HepG2 (cell line): ENCODE results near the gene NCBP2. TPM values are rescaled to one million over a fixed set of nuclear protein-coding genes. Genes with fewer than 3 reads are reported as not detected.

ENCODE experiments used
- ATAC-seq: fragments of 200-7000 bp; cut with Tn5 transposase; 3 replicates; pipeline ENCODE4 v1.9.1; 2020; ENCODE audit warnings: mild to moderate bottlenecking, moderate library complexity
- BruUV-seq: library from RNA; stranded (reverse); fragments of 400-500 nt; replicated peaks from 2 replicates; lab custom pipeline; 2021; lab: Mats Ljungman, UMichigan
- CTCF ChIA-PET: fragments of 300-600 bp; formaldehyde crosslinking; extraction: SDS; loops from one replicate; lab custom pipeline; 2021; ENCODE audit warnings: low total read pairs, inconsistent platforms, low intra/inter-chr PET ratio; lab: Yijun Ruan, JAX
- POLR2A ChIA-PET: fragments of 350-600 bp; sonication (Branson Sonifier 250); formaldehyde crosslinking; loops from one replicate; lab custom pipeline; 2020; ENCODE audit warnings: antibody characterized with exemption, inconsistent platforms; lab: Yijun Ruan, JAX
- DNase-seq: peaks from one replicate; pipeline ENCODE4 v3.0.0-alpha.2; 2015; ENCODE audit warnings: low spot score
- FAIRE-seq: peaks from 3 replicates; lab custom pipeline; 2011; peaks lifted over from hg19 to GRCh38; lab: Jason Lieb, UNC
- H2AFZ ChIP-seq: one replicate; pipeline ENCODE4 v1.6.1; 2011; ENCODE audit warnings: low read length, inconsistent platforms
- H3K27ac ChIP-seq: fragments of 300-600 bp; 3 replicates; pipeline ENCODE4 v1.8.0; 2011; ENCODE audit warnings: mixed run types, mild to moderate bottlenecking, mixed read lengths, low read length, inconsistent platforms; ENCODE audit not compliant: insufficient read depth; ENCODE audit errors: extremely low read length
- H3K27me3 ChIP-seq, 2 experiments: fragments of 200-600 bp in 1 of 2; 2 replicates in 1 of 2; 3 replicates in 1 of 2; pipeline versions ENCODE4 v1.6.0 to v1.8.0; 2011; ENCODE audit warnings: low read length in 2 of 2, mild to moderate bottlenecking in 2 of 2, moderate library complexity in 2 of 2, inconsistent platforms in 1 of 2; ENCODE audit not compliant: insufficient read depth in 2 of 2, control insufficient read depth in 1 of 2
- H3K36me3 ChIP-seq, 2 experiments: fragments of 200-600 bp in 1 of 2; replicated peaks in 1 of 2; 2 replicates in 1 of 2; 3 replicates in 1 of 2; pipeline versions ENCODE4 v1.5.1 to v1.8.0; 2011; ENCODE audit warnings: low read length in 2 of 2, inconsistent platforms in 1 of 2; ENCODE audit not compliant: insufficient read depth in 2 of 2, control insufficient read depth in 1 of 2
- H3K4me1 ChIP-seq: 2 replicates; pipeline ENCODE4 v1.5.1; 2012; ENCODE audit warnings: low read length, inconsistent platforms; ENCODE audit not compliant: insufficient read depth
- H3K4me2 ChIP-seq: 2 replicates; pipeline ENCODE4 v1.6.0; 2011; ENCODE audit warnings: low read depth, low read length, inconsistent platforms
- H3K4me3 ChIP-seq, 3 experiments: fragments of 200-600 bp in 1 of 3; sonication (generic), shearing (Covaris generic) in 1 of 3; replicated peaks in 1 of 3; 2 replicates each; pipeline ENCODE4 v1.5.1; 2011 to 2016; ENCODE audit warnings: low read length in 3 of 3, inconsistent platforms in 2 of 3, low read depth in 2 of 3, mild to moderate bottlenecking in 2 of 3, control low read depth in 1 of 3, mixed read lengths in 1 of 3; ENCODE audit not compliant: insufficient read depth in 1 of 3
- H3K79me2 ChIP-seq: one replicate; pipeline ENCODE4 v1.6.1; 2011; ENCODE audit warnings: low read length, inconsistent platforms; ENCODE audit not compliant: insufficient read depth
- H3K9ac ChIP-seq: 2 replicates; pipeline ENCODE4 v1.6.0; 2011; ENCODE audit warnings: mild to moderate bottlenecking, low read depth, low read length, inconsistent platforms; ENCODE audit not compliant: insufficient read depth
- H3K9me3 ChIP-seq: 2 replicates; pipeline ENCODE4 v1.5.1; 2012; ENCODE audit warnings: mild to moderate bottlenecking, low read length
- H4K20me1 ChIP-seq: 2 replicates; pipeline ENCODE4 v1.6.0; 2011; ENCODE audit warnings: inconsistent platforms, mild to moderate bottlenecking, low read length, moderate library complexity; ENCODE audit not compliant: insufficient read depth
- DPF2 ChIP-seq: sonication (generic); formaldehyde crosslinking; IDR thresholded peaks from 2 replicates; pipeline ENCODE4 v1.4.0; 2020; ENCODE audit warnings: mild to moderate bottlenecking, low read depth, missing genetic modification reagents, borderline replicate concordance
- FOXC1 ChIP-seq: sonication (generic); formaldehyde crosslinking; IDR thresholded peaks from 2 replicates; pipeline ENCODE4 v1.8.0; 2022; ENCODE audit warnings: mild to moderate bottlenecking, missing genetic modification reagents, borderline replicate concordance
- HOXA3 ChIP-seq: sonication (generic); formaldehyde crosslinking; IDR thresholded peaks from 2 replicates; pipeline ENCODE4 v1.5.0; 2020; ENCODE audit warnings: missing genetic modification reagents
- KDM2A ChIP-seq: sonication (generic); formaldehyde crosslinking; IDR thresholded peaks from 2 replicates; pipeline ENCODE4 v1.4.0; 2020; ENCODE audit warnings: low read depth, missing genetic modification reagents, borderline replicate concordance
- MAFG ChIP-seq: sonication (generic); formaldehyde crosslinking; IDR thresholded peaks from 2 replicates; pipeline ENCODE4 v1.5.1; 2020; ENCODE audit warnings: mild to moderate bottlenecking, missing genetic modification reagents
- SALL2 ChIP-seq: sonication (generic); formaldehyde crosslinking; IDR thresholded peaks from 2 replicates; pipeline ENCODE4 v1.8.1; 2023; ENCODE audit warnings: mild to moderate bottlenecking, missing genetic modification reagents, inconsistent platforms
- ZFY ChIP-seq: sonication (generic); formaldehyde crosslinking; IDR thresholded peaks from 2 replicates; pipeline ENCODE4 v1.4.0; 2020; ENCODE audit warnings: missing genetic modification reagents
- ZNF136 ChIP-seq: sonication (generic); formaldehyde crosslinking; IDR thresholded peaks from 2 replicates; pipeline ENCODE4 v1.8.1; 2022; ENCODE audit warnings: low read depth, mild to moderate bottlenecking, moderate library complexity, missing genetic modification reagents
- ZNF317 ChIP-seq: sonication (generic); formaldehyde crosslinking; IDR thresholded peaks from 2 replicates; pipeline ENCODE4 v1.5.0; 2020; ENCODE audit warnings: mild to moderate bottlenecking, missing genetic modification reagents
- ZNF335 ChIP-seq: sonication (generic); formaldehyde crosslinking; IDR thresholded peaks from 2 replicates; pipeline ENCODE4 v1.4.0; 2020; ENCODE audit warnings: missing genetic modification reagents
- ZNF501 ChIP-seq: sonication (generic); formaldehyde crosslinking; IDR thresholded peaks from 2 replicates; pipeline ENCODE4 v1.5.1; 2020; ENCODE audit warnings: mild to moderate bottlenecking, moderate library complexity, missing genetic modification reagents
- ZSCAN12 ChIP-seq: sonication (generic); formaldehyde crosslinking; IDR thresholded peaks from 2 replicates; pipeline ENCODE4 v1.9.0; 2021; ENCODE audit warnings: mild to moderate bottlenecking, missing genetic modification reagents
- WGBS: methylation state at CpG from one replicate; pipeline ENCODE4 v1.1.6; 2017; ENCODE audit warnings: low lambda C conversion rate; 5-methylcytosine and 5-hydroxymethylcytosine counted together
- in situ Hi-C: cut with HindIII; loops from 2 replicates; pipeline ENCODE4 v1.10.0; 2017; ENCODE audit warnings: low pct_unique_long_range_greater_than_20kb; ENCODE audit not compliant: extremely low pct_ligation_motif_present
- intact Hi-C: fragments of 100-400 bp; cut with micrococcal nuclease; formaldehyde crosslinking; loops from one replicate; pipeline ENCODE4 v1.10.0; 2022; ENCODE audit not compliant: unreplicated experiment
- polyA plus RNA-seq, 8 experiments: library from polyadenylated mRNA; depleted of rRNA in 3 of 8; stranded (reverse) in 7 of 8; unstranded in 1 of 8; fragments of >200 nt; fragmentation: Illumina TruSeq in 4 of 8; extraction: Trizol in 4 of 8; gene quantifications; 2 replicates each; pipeline versions ENCODE4 v1.2.1 to v1.2.3, GENCODE V29; 2011 to 2016; ENCODE audit warnings: low read depth in 4 of 8, missing spikeins in 1 of 8, mixed read lengths in 1 of 8; ENCODE audit not compliant: insufficient read depth in 1 of 8
- total RNA-seq, 5 experiments: library from RNA; depleted of rRNA; stranded (reverse); fragments of >200 nt; fragmentation: Illumina TruSeq; extraction: Trizol; gene quantifications; 2 replicates each; pipeline ENCODE4 v1.2.3, GENCODE V29; 2016; ENCODE audit warnings: low read depth in 1 of 5
- TF ChIP-seq, protein P1 (sequence below): sonication (generic); formaldehyde crosslinking; IDR thresholded peaks from 2 replicates; pipeline ENCODE4 v1.5.0; 2020; ENCODE audit warnings: mild to moderate bottlenecking, missing genetic modification reagents
- TF ChIP-seq, protein P2 (sequence below): sonication (generic); formaldehyde crosslinking; IDR thresholded peaks from 2 replicates; pipeline ENCODE4 v1.8.1; 2023; ENCODE audit warnings: mild to moderate bottlenecking, missing genetic modification reagents, borderline replicate concordance

The NCBP2 gene
- total and polyA plus RNA-seq, 2 of the 13 experiments (the other 11 are each of a cell fraction or from before 2014, with no cell fraction given): 58.7 to 95.5 TPM

DNA sequence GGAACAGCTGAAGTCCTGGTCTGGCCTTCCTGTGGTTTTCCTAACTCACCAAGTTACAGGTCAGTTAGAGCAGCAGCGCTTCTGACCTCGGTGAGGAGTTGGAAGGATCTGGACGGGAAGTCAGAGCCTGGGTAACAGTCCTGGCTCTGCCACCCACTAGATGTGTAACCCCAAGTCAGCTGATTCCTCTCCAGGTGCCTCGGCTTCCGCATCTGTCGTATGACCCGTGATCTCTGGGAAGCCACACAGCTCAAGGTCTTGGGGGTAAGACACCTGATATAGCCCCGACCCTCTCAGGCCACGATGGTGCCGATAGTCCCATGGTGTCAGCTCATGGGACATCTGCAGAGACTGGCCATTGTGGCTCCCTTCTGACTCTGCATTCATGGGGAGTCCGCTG lies 34.6 kb upstream of the NCBP2 start:
- no TSS peak for BruUV-seq
- Histone ChIP-seq H3K36me3 (no peaks in the 10 kb centered on the region), H3K27me3 (no peaks in the 10 kb centered on the region)
- no peak for DNase-seq
- TF ChIP-seq KDM2A (CRISPR knock-in tag): 0 out of 2 replicates have a peak, but pooled peaks have one; percentile 22
- TF ChIP-seq ZNF317 (CRISPR knock-in tag): no peak
- TF ChIP-seq, all 625 proteins: peak for 1
- intact Hi-C loops (loop anchor here (10.0 kb wide), 1 partner anchor 208 kb away; no protein-coding TSS in a partner anchor), in situ Hi-C loops (loop anchor here (5.0 to 25.0 kb wide), 2 partner anchors 55 to 535 kb away; no protein-coding TSS in a partner anchor)
- no peak overlapping the region for H3K4me3 ChIP-seq
- 40% methylated on average over 1 of the region's 11 CpGs for WGBS
- H3K27ac ChIP-seq: no peak overlapping the region
- no peak overlapping the region for H3K9ac ChIP-seq
- ChIA-PET CTCF (no interaction called here), POLR2A (no interaction called here)
- H4K20me1 ChIP-seq: no peaks in the 10 kb centered on the region
- no peaks in the 10 kb centered on the region for H3K9me3 ChIP-seq
- no peaks in the 10 kb centered on the region for H3K79me2 ChIP-seq
- FAIRE-seq: no peak
- no peak for ATAC-seq
- no peak overlapping the region for H2AFZ ChIP-seq
- H3K4me2 ChIP-seq: no peak overlapping the region
- peaks cover 51% of the 10 kb centered on the region for H3K4me1 ChIP-seq

DNA sequence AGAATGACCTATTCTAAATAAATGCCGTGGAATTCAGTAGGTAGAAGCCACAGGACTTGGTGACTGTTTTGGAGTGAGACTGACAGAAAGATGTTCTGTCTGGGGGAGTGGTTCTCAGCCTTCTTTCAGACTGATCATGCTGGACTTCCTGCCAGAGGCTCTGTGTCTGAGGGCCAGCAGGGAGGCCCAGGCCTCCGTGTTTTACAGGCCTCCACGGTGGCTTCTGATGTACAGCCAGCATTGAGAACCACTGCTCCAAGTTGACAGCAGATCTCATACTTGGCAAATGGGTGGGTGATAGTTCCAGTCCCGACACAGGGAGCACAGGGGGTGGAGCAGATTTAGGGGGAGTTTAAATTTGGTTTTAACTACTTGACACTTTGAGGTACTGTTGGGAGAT lies 33.0 kb upstream of the NCBP2 start:
- DNase-seq (no peak), FAIRE-seq (no peak), ATAC-seq (peak; percentile 21; the same call in 2 of the 3 replicates)
- Histone ChIP-seq H3K4me3 (no peak overlapping the region), H2AFZ (no peak overlapping the region), H3K4me1 (peaks cover 52% of the 10 kb centered on the region), H4K20me1 (no peaks in the 10 kb centered on the region), H3K27ac (peak overlapping the region; percentile 30), H3K9me3 (no peaks in the 10 kb centered on the region), H3K36me3 (no peaks in the 10 kb centered on the region), H3K79me2 (no peaks in the 10 kb centered on the region), H3K4me2 (peak overlapping the region; percentile 31; the same call in 1 of the 2 replicates), H3K9ac (no peak overlapping the region; the same call in 1 of the 2 replicates), H3K27me3 (no peaks in the 10 kb centered on the region)
- CTCF ChIA-PET: no interaction called here
- POLR2A ChIA-PET: no interaction called here
- 31% methylated on average over 4 of the region's 4 CpGs for WGBS
- intact Hi-C loops (loop anchor here (10.0 kb wide), 1 partner anchor 209 kb away; no protein-coding TSS in a partner anchor), in situ Hi-C loops (loop anchor here (5.0 to 25.0 kb wide), 2 partner anchors 57 to 537 kb away; no protein-coding TSS in a partner anchor)
- BruUV-seq: no TSS peak
- TF ChIP-seq, protein P1, sequence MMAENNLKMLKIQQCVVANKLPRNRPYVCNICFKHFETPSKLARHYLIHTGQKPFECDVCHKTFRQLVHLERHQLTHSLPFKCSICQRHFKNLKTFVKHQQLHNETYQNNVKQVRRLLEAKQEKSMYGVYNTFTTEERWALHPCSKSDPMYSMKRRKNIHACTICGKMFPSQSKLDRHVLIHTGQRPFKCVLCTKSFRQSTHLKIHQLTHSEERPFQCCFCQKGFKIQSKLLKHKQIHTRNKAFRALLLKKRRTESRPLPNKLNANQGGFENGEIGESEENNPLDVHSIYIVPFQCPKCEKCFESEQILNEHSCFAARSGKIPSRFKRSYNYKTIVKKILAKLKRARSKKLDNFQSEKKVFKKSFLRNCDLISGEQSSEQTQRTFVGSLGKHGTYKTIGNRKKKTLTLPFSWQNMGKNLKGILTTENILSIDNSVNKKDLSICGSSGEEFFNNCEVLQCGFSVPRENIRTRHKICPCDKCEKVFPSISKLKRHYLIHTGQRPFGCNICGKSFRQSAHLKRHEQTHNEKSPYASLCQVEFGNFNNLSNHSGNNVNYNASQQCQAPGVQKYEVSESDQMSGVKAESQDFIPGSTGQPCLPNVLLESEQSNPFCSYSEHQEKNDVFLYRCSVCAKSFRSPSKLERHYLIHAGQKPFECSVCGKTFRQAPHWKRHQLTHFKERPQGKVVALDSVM (CRISPR knock-in tag): peak; percentile 95
- TF ChIP-seq, protein P2, sequence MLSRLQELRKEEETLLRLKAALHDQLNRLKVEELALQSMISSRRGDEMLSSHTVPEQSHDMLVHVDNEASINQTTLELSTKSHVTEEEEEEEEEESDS: no peak
- no peak for TF ChIP-seq FOXC1
- no peak for TF ChIP-seq ZSCAN12
- TF ChIP-seq ZNF136: no peak
- TF ChIP-seq ZNF501 (CRISPR knock-in tag): no peak
- TF ChIP-seq ZFY: peak; percentile 25; the same call in 1 of the 2 replicates
- no peak for TF ChIP-seq SALL2
- TF ChIP-seq MAFG (CRISPR knock-in tag): no peak
- no peak for TF ChIP-seq DPF2 (CRISPR knock-in tag)
- TF ChIP-seq ZNF335: no peak
- no peak for TF ChIP-seq HOXA3 (CRISPR knock-in tag)
